Ureter (tissue), 1 donor: ENCODE measurements around the gene COMMD3. TPM values are rescaled to one million over a fixed set of nuclear protein-coding genes. Genes with fewer than 3 reads are reported as not detected.
A peak's percentile ranks its signal among the peaks of the same experiment; 100 is the strongest.
"Not testable (repeated sequence)": the region's sequence is repeated elsewhere in the genome, so short reads cannot be mapped to it uniquely, and the experiment has no call there.

Experiments
- DNase-seq: peaks from one replicate; pipeline ENCODE4 v3.0.0-alpha.2; 2020; ENCODE audit warnings: low spot score
- total RNA-seq: library from RNA; stranded (reverse); gene quantifications from one replicate; pipeline ENCODE4 v1.2.4, GENCODE V29; 2023
- donor health status: DM: yes; HTN: yes; CAD: no.

The COMMD3 gene
- total RNA-seq, 1 donor from 2014 or later = 63.9 TPM

- DNase-seq = no peak
Measured at GRCh38 chr10:22338931-22339330, 22.7 kb downstream of the COMMD3 start.

DNA sequence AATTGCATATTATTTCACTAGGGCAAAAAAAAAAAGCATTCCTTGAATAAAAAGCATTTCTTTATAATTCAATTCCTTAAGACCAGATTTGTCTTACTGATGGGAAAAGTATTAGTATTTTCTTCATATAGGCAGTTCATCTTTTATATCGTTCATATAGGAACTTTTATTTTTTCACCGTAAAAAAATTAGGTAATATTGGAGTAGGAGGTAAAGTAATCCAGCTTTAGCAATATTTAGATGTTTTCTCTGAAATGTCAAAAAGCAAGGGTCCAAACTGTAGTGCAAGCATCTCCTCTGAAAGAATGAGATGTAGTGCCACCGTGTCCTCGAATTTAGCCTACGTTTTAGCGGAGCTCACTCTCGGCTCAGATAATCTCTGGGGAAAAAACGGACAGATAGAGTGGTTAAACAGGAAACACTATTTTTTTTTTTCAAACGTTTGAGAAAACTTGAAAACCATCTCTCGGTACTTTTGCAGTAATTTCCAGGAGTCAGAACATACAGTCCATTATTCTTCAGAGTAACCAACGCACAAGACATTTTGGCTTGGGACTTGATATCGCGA lies 23.7 kb downstream of the COMMD3 start:
- no peak for DNase-seq

DNA sequence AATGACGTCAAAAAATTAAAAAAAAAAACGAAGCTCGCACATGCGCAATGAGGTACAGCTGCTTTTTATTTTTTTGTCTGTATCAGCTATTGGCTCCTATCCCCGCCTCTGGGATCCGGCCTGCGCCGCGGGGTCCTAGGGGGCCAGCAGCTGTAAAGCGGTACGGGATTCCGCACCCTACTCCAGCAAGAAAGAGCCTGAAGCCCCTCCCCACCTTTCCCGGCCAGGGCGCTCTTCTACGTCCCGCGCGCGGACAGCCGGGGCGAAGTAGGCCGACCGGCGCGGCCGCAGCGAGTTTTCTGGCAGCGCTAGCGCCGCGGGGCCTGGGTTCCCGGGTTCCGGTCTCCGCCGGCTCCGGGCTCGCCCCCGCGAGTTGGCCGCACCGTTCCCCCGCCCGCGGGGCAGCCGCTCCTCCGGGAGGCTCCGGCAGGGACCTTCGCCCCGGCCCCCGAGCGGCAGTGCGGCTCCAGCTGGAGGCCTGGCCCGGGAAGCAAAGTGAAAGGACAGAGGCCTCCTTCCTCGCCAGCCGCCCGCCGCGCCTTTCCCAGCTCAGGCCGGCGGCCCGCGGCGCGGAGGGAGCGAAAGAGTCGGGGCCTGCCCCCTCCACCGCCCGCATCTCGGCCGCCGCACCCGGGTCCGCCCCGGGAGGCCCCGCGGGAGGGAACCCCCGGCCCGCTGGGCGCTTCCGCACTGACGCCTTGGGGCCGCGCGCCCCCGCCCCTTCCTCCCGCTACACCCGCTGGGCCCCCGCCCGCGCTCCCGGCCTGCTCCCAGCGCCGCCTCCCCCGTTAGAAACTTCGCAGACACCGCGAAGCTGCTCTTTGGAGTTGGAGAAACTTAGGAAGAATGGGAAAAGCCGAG lies 24.4 kb downstream of the COMMD3 start:
- DNase-seq = peak; percentile 65

DNA sequence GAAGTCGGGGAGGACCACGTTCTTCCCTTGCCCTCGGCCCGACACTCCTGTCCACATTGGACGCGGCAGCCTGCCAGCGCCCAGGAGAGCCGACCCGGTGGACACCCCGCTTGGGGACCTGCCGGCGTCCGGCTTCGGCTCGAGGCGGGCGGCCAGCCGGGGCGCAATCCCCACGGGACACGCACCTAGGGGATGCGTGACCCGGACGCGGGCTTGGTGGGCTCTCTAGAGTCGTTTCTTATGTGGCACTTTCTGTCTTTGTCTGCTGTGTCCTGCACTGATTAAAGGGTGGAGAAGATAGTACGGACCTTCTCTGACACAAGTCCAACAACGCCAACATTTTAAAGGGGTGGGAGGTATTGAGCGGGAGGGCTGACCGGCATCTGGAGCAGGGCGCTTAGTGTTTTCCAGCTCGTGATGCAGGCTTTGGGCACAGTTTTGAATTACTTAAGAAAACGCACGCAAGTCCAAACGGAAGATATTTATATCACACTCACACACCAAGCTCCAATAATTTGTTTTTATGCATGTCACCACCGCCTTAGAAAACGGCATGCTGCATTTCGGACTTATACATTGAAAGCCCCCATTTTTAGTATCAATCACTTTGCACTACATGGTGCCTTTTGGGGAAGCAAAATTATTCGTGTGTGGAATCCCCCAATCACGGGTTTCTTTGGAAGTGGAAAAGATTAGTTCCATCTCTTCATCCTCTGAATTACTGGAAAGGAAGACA lies 25.2 kb downstream of the COMMD3 start:
- DNase-seq = peak; percentile 54

DNA sequence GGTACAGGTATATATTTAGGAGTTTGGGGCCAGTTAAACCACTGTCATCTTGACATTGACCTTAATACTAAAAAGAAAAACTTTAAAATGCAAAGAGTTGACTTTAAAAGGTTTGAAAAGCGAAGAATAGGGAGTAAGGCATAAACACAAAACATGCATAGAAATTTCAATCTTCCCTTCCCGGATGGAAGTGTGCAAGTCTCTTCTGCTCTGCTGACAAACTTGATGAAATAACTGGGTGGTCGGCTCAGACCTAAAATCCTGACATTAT lies 25.7 kb downstream of the COMMD3 start:
- DNase-seq = no peak

DNA sequence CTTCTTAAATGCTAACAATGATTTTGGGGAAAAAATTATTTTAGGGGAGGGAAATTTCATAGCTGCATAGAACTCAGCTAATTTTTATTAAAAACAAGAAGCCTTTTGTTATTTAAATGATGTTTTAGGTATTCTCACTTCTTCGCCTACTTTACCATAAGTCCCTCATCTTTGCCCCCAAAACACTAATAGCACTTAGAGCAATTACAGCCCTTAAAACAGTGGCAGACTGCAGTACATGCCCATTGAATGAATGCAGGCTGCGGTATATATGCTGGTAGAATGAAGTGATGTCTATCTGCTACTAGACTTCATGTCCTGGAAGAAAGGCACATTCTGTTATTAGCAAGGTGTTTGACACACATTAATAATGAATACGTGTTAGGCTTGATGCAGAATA lies 26.2 kb downstream of the COMMD3 start:
- no peak for DNase-seq

- DNase-seq = no peak
Measured at GRCh38 chr10:22343731-22344130, 27.5 kb downstream of the COMMD3 start.

- no peak for DNase-seq
Measured at GRCh38 chr10:22344249-22344648, 28.1 kb downstream of the COMMD3 start.

DNA sequence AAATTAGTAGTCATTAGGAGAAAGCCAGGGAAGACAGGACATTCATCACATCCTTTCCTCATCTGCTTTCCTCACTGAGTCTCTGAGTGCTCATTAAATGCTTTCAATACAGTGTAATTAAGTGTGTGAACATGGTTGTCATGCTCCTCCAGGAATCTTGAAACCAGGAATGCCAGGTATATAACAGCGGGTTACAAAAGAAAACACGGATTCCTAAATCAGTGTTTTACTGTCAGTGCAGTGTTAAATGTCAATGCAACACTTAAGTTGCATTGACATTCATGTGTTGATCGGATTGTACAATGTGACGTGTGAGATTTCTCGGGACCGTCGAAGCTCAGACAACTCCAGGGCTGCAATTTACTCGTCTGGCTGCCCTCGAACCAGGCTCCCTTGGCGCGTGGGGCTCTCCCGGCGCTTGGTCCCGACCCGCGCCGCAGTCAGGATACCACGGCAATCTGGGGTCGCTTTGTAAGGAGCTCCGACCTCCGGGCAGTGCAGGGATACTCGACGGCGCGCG lies 28.7 kb downstream of the COMMD3 start:
- DNase-seq = no peak

GRCh38 chr10:22345301-22346095 lies 29.3 kb downstream of the COMMD3 start, which contains the start of gene SPAG6:
SPAG6 (plus strand) TSS chr10:22345496; CDS start chr10:22345612, 116 bp downstream.
- DNase-seq = peak; percentile 52

DNA sequence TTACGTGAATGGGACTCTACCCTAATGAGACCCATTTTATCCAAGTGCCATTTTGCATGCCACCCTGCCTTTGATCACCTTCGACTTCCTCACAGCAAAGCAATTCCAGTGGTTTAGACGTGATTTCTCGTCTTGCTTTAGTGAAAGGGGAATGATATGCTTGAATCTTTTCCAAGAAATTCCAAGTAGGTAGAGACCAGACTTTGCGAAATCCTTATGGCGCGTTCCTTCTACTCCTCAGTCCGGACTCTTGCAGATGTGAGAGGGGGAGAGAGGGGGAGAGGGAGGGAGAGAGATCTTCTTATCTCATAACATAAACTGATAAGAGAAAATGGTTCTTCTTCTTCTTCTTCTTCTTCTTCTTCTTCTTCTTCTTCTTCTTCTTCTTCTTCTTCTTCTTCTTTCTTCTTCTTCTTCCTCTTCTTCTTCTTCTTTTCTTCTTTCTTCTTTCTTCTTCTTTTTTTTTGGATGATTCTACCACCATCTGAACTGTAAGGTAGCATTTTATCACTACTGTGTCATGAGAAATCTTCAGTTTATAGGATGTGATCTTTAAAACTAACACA lies 30.0 kb downstream of the COMMD3 start:
- no peak for DNase-seq

DNA sequence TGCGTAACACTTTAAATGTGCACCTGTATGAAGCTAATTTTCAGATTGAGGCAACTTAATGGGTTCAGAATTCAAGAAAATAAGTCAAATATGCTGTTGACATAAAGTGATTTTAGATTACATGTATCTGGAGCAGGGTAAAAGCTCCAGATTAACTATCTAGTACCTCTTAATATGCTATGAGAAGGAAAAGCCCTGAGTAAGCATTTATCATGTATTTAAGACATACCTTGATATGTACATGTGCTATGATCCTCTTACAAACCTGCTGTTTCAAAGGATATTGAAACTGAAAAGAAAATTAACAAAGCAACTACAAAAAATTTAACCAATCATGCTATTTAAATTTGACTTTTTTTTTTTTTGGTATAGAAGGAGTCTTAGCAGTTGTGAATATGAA lies 33.6 kb downstream of the COMMD3 start:
- DNase-seq = no peak

DNA sequence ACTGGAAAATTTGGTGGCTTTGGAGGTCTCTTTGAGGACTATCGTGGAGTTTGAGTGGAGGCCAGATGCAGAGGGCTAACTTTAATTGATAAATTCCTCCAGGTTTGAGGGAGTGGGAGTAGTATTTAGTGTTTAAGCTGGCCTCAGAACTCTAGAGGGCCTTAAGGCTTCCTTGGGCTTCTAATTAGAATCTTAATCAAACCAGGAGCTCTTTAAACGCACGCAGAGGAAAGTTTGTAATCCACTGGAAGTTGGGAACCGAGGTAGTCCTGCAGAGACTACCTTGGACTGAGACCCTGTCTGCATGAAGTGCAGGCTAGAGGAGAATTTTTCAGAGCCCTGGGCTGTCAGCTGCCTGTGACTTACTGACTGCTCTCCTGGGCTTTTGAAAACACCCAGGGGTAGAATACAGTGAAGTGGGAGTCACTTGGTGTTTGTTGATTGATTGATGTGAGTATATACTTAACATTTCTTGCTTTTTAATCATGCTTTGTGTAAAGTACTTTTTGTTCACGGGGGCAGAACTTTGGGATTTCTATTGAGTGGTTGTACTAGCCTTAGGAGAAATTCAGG lies 35.0 kb downstream of the COMMD3 start:
- no peak for DNase-seq

DNA sequence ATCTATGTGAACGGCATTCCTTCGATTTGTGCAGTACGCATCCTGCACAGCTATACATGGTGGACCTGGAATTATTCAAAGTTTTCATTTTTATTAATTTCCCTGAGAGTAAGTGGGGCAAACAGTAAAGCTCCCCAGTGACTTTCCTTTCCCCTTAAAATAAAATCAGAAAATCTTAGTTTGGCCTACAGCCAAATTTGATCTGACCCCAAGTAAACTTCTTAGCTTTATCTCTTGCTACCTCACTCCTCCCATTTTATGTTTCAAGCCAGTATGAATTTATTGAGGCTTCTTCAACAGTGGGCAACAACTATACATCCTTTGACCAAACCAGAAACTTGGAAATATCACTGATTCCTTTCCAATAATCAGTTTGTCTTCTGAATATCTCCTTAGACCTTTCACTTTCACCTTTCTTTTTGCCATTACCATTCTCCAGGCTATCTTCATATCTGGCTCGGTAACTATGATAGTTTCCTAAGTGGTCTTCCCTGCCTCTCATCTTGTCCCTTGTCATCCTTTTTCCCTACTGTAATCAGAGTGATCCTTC lies 40.2 kb downstream of the COMMD3 start:
- no peak for DNase-seq

DNA sequence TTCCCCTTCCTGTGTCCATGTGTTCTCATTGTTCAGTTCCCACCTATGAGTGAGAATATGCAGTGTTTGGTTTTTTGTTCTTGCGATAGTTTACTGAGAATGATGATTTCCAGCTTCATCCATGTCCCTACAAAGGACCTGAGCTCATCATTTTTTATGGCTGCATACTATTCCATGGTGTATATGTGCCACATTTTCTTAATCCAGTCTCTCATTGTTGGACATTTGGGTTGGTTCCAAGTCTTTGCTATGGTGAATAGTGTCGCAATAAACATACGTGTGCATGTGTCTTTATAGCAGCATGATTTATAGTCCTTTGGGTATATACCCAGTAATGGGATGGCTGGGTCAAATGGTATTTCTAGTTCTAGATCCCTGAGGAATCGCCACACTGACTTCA lies 41.6 kb downstream of the COMMD3 start:
- not testable (repeated sequence) for DNase-seq

DNA sequence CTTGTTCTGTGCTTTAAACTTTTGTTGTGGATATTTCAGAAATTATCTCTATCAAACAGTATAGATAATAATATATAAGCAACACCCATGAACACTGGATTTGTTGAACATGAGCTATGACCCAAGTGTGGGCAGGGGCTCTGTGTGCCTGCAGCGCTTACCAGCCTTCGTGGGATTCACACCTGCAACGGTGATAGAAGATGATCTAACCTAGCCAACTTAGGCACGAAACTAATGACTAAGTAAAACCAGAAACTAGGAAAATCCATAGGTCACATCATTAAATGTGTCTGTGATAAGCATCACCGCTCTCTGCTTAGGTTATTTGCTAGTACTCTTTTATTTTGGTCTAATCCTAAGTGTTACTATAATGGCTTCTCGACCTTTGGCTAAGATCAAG lies 47.1 kb downstream of the COMMD3 start:
- no peak for DNase-seq

DNA sequence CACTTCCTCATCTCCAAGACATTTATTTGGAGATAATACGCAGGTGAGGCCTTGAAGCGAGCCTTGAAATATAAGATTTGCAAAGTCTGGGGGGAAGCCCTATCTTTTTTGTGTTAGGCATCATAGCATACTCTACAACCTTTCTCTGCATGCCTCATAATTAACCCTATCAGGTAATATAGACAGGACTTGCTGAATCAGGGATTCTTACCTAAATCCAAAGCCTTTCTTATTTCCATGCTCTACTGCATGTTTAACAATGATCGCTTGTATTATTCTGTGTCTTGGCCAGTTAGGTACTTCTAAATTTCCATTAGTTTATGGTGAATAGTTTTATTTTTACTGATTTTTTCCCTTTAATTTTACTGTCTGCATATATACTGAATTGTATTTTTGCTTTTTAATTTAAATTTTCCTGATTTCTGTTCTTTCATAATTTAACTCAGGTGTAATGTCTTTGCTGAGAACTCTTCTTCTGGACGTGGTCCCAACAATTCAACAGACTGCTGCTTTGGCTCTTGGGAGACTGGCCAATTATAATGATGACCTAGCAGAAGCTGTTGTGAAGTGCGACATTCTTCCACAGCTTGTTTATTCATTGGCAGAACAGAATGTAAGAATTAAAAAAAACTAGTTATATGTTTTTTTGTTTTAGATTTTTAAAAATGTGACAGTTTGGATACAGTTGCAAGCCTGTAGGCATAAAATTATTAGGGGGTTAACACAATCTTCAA lies 48.4 kb downstream of the COMMD3 start:
- no peak for DNase-seq

- DNase-seq = no peak
Measured at GRCh38 chr10:22365233-22365632, 49.0 kb downstream of the COMMD3 start.

GRCh38 chr10:22365644-22366434 lies 49.7 kb downstream of the COMMD3 start:
- no peak for DNase-seq

- no peak for DNase-seq
Measured at GRCh38 chr10:22366435-22366703, 50.2 kb downstream of the COMMD3 start.
